HG02763 (cell line): ENCODE data around the gene NUP93.
"Not testable (repeated sequence)": the region's sequence is repeated elsewhere in the genome, so short reads cannot be mapped to it uniquely, and the experiment has no call there.

Experiments used
- ATAC-seq: cut with Tn5 transposase; IDR thresholded peaks from one replicate; pipeline ENCODE4 v1.9.1; 2021; ENCODE audit warnings: mild to moderate bottlenecking, moderate library complexity; ENCODE audit not compliant: unreplicated experiment

The NUP93 gene

GRCh38 chr16:56775162-56775561, 45.2 kb downstream of the NUP93 start:
- no peak for ATAC-seq

GRCh38 chr16:56776562-56776961, 46.6 kb downstream of the NUP93 start:
- ATAC-seq: no peak

- no peak for ATAC-seq
Observed at GRCh38 chr16:56777001-56777400, 47.1 kb downstream of the NUP93 start.

GRCh38 chr16:56777482-56777881, 47.6 kb downstream of the NUP93 start:
- ATAC-seq: no peak

DNA sequence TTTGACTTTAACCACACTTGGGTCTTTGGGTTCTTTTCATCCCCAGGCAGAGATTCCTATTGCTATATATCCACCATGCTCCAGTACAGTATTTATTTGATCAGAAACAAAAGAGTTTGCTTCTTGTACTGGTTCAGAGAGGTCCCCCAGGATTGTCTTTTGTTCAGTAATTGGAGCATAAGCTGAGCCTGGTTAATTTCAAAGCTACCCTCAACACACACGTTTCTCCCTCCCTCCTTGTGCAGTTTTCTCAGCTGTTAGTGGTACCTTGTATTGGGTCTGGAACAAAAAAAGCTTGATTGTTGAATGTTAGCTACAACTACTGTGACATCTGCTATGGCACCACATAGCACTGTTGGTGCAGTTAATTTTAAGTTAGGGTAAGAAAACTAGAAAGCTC, 50.0 kb downstream of the NUP93 start:
- no peak for ATAC-seq

DNA sequence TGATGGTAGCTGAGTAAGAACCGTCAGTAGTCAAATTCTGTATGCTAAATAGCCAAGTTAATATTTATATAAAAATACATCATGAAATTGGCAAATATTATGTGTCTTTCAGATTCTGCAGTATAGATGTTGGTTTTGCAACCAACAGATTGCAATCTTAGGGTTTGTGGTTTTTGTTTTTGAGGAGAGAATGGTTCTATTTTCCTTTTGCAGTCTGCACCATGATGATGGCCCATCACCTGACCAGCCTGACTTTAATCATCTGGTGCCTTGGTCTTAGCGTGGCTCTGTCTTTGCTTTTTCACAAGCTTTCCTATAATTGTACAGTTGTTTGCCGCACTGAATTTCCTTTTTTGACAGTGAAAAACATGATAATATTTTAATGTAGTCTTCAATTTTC, 50.7 kb downstream of the NUP93 start:
- no peak for ATAC-seq

GRCh38 chr16:56781528-56781961, 51.6 kb downstream of the NUP93 start:
- no peak for ATAC-seq

- ATAC-seq: no peak
Observed at GRCh38 chr16:56783344-56783743, 53.4 kb downstream of the NUP93 start.

DNA sequence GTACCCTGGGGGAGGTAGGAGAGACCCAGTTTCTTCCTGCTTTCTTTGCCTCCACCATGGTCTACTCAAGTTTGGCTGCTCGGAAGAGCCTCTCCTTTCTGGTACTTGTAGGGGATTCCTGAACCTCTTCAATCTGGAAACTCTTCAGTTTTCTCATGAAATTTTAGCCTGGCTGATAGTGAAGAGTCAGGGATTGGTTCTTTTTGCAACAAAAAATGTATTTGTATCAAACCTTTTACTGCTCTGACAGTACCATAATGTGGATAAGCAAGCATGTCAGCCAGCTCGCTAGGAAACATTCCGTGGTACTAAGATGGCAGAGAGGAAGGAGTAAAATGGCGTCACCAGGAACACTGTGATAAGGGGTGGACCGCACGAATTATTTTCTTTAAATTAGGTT, 55.4 kb downstream of the NUP93 start:
- no peak for ATAC-seq

GRCh38 chr16:56787167-56787566, 57.2 kb downstream of the NUP93 start:
- ATAC-seq: no peak

GRCh38 chr16:56788435-56788834, 58.5 kb downstream of the NUP93 start:
- ATAC-seq: no peak

DNA sequence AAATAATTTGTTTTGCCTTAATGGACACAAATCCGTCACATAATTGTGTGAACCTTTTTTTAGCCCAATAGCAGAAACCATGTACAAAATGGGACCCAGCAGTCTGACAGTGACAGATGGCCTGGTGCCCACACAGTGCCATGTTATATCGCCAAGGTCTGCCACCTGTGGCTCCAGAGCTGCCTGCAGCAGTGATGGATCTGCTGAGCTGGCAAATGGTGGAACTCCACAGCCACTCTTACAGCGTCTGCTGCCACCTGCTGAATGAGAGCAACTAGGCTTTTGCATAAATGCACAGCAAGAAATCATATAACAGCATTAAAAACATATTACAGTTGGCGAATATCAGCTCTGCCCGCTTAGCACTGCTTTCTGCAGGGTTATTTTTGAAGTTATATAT, 59.4 kb downstream of the NUP93 start:
- no peak for ATAC-seq

DNA sequence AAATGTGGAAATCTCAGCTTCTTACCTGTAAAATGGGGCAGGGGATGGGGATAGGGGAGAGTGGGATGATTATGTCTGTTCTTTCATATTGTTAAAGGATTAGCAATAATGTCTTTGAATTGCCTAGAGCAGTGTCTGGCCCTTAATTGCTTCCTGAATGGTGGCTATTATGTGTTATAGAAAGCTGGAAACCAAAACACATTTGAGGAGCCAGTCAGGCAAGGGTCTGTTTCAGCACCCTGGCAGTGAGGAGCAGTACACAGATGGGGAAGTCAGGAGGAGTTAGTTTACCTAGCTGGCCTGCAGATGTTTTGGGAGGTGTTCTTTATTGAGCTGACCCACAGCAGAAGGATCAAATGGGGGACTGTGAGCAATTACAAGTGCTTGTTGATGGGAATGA, 63.0 kb downstream of the NUP93 start:
- ATAC-seq: no peak

DNA sequence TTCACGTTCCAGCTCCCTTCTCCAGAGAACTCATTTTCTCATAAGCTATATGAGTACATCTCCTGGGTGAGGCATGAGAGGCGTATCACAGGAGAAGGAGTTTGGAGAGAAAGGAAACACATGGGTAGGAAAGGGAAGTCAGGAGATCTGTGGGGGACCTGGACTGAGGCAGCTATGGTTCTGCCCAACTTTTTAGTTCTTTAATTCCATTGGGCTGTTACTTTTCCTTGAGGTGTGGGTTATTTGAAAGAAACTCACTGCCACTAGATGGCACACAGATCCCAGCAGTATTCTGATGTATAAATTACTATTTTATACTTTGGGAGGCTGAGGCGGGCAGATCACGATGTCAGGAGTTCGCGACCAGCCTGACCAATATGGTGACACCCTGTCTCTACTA, 63.6 kb downstream of the NUP93 start:
- ATAC-seq: no peak

DNA sequence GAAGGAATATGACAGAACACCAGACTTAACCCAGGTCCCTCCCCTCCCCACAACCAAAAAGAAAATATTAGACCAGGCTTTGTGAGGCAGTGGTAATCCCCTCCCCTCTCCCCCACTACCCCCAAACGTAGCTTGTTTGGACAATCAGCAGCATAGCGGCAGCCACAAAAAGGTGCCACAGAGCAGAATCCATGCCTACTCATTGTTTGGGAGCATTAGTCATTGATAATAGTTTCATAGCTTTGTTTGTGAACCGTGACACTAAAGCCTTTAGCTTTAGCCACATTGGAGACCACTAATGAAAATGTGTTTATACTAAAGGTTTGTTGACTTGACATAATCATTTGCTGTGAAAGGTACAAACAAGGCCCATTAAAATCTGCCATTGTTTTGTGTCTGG, 65.1 kb downstream of the NUP93 start:
- ATAC-seq: no peak

GRCh38 chr16:56797038-56797437, 67.1 kb downstream of the NUP93 start:
- ATAC-seq: not testable (repeated sequence)

DNA sequence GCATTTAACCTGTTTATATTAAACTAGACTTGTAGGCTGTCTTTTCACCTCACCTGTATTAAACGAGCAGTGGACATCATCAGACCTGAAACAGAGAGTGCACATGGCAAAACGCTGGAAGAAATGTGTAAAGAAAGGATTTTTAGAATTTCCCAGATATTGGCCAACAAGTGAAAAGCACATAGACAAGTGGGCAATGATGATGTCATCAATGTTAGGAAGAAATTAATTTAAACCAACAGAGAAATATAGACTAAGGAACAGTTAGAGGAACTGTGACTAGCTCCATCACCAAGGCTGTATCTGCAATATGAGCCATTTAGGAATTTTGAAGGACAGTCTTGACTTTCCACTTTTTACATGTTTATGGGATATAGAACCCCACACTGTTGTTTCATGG, 67.9 kb downstream of the NUP93 start:
- no peak for ATAC-seq

GRCh38 chr16:56798955-56799354, 69.0 kb downstream of the NUP93 start:
- ATAC-seq: no peak

DNA sequence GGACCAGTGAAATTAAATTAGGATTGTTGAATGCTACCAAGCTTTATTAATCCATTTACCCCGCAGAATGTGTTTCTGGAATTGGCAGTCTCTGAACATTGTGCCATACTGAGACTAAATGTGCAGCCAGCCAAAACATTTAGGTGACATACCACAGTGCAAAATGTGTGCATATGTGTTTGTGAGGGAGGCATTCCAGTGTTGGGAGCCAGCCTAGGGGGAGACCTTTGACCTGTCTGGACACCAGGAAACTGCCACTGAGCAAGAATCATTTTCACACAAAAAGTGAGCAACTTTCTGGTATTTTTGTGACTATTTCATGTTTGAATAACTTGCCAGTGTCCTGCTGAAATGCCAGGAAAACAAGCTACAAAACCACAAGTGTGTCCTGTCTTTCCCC, 70.4 kb downstream of the NUP93 start:
- no peak for ATAC-seq

DNA sequence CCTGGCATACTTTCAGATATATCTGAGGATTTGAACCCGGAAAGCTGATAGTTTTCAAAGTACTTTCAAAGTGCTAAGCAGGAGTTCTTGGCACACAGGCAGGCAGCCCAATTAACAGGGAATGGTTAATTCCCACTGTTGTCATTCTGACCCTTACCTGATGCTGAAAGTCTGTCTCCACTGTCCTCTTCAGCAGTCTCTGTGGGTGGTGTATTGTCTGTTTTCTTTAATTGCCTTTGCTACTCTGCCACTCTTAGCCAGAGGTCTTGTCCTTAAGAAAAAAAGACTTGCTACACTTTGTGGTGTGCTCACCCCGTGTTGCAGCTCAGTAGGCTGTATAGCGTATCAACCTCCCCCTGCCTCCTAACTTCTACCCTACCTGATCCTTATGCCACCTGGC, 71.8 kb downstream of the NUP93 start:
- no peak for ATAC-seq

GRCh38 chr16:56807011-56807675, 77.2 kb downstream of the NUP93 start:
- no peak for ATAC-seq

GRCh38 chr16:56807676-56808067, 77.7 kb downstream of the NUP93 start:
- not testable (repeated sequence) for ATAC-seq

DNA sequence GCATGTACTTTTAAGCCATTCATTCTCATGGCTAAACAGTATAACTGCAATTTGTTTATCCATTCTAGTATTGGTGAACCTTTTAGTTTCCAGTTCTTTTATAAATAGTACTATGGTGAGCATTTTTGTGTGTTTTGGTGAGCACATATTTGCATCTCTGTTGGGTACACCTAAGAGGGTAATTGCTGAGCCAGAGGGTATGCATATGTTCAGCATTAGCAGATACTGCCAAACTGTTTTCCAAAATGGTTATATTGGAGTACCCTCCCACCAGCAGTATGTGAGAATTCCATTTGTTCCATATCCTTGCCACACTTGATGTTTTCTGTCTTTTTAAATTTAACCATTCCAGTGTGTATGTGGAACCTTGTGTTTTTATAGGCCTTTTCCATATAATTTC, 81.0 kb downstream of the NUP93 start:
- ATAC-seq: no peak
